Measurements from ENCODE around the gene ADRA2A.

DNA sequence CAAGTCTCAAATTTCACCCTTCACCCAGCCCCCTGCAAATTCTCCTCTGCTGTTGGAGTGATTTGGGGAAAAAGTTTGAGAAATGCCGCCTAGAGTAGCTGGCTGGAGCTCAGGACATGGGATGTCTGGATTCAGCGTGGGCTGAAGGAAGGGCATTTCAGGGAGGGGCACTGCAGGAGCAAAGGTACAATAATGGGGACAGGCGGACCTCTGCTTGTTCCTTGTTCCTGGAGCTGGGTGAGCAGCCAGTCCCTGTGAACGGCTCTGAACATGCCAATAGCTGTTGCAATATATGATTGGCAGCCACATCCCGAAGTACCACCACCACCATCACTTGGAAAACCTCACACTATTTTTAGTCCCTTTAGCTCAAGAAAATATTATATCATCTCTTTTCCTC, 23.4 kb downstream of the ADRA2A start:
- no peak for TF ChIP-seq POLR2A (IDR thresholded peaks at IDR 0.05; ENCODE audit: low read depth, low read length)
- no peak for TF ChIP-seq POLR2AphosphoS5 (IDR thresholded peaks at IDR 0.05; ENCODE audit: low read depth, low read length)
- no peak for TF ChIP-seq TAF1 (IDR thresholded peaks at IDR 0.05; ENCODE audit: low read depth, low read length)
